Measurements from ENCODE around the gene ZNF775.
A peak's percentile ranks its signal among the peaks of the same experiment; 100 is the strongest.

ZNF775 gene

GRCh38 chr7:150378853-150379440, at the start of gene ZNF775:
Gene ZNF775, plus strand, starts transcription at chr7:150379330. Its CDS starts 9,141 bp downstream, at chr7:150388471.
- DNase-seq (ENCODE audit: low spot score): peak; percentile 95

GRCh38 chr7:150329331-150330120, 49.6 kb upstream of the ZNF775 start:
- DNase-seq (ENCODE audit: low spot score): no peak

- no peak for DNase-seq (ENCODE audit: low spot score)
These were observed 48.8 kb upstream of the ZNF775 start for GRCh38 chr7:150330211-150330885.

- no peak for DNase-seq (ENCODE audit: low spot score)
These were observed 46.1 kb upstream of the ZNF775 start for GRCh38 chr7:150332852-150333635.

GRCh38 chr7:150333659-150334058, 45.5 kb upstream of the ZNF775 start:
- DNase-seq (ENCODE audit: low spot score): no peak

GRCh38 chr7:150334108-150334507, 45.0 kb upstream of the ZNF775 start:
- no peak for DNase-seq (ENCODE audit: low spot score)

- DNase-seq (ENCODE audit: low spot score): no peak
These were observed 43.9 kb upstream of the ZNF775 start for GRCh38 chr7:150335108-150335773.

- DNase-seq (ENCODE audit: low spot score): no peak
These were observed 43.4 kb upstream of the ZNF775 start for GRCh38 chr7:150335774-150336112.

GRCh38 chr7:150336746-150337145, 42.4 kb upstream of the ZNF775 start:
- no peak for DNase-seq (ENCODE audit: low spot score)

- DNase-seq (ENCODE audit: low spot score): no peak
These were observed 42.0 kb upstream of the ZNF775 start for GRCh38 chr7:150337179-150337578.

GRCh38 chr7:150337659-150338081, 41.5 kb upstream of the ZNF775 start:
- no peak for DNase-seq (ENCODE audit: low spot score)

GRCh38 chr7:150338166-150338829, 40.8 kb upstream of the ZNF775 start:
- DNase-seq (ENCODE audit: low spot score): no peak

GRCh38 chr7:150339409-150339809, 39.7 kb upstream of the ZNF775 start:
- no peak for DNase-seq (ENCODE audit: low spot score)

GRCh38 chr7:150340024-150340749, 38.9 kb upstream of the ZNF775 start:
- DNase-seq (ENCODE audit: low spot score): no peak

GRCh38 chr7:150340875-150341262, 38.3 kb upstream of the ZNF775 start:
- DNase-seq (ENCODE audit: low spot score): no peak

- DNase-seq (ENCODE audit: low spot score): no peak
These were observed 37.6 kb upstream of the ZNF775 start, which contains the start of gene RARRES2 for GRCh38 chr7:150341263-150342120. Gene RARRES2, minus strand, starts transcription at chr7:150341629. Its CDS starts 1,020 bp downstream, at chr7:150340609.

GRCh38 chr7:150342121-150342408, 37.1 kb upstream of the ZNF775 start:
- DNase-seq (ENCODE audit: low spot score): no peak

- DNase-seq (ENCODE audit: low spot score): no peak
These were observed 35.9 kb upstream of the ZNF775 start for GRCh38 chr7:150343225-150343624.

- no peak for DNase-seq (ENCODE audit: low spot score)
These were observed 34.8 kb upstream of the ZNF775 start for GRCh38 chr7:150344299-150344698.

- no peak for DNase-seq (ENCODE audit: low spot score)
These were observed 34.1 kb upstream of the ZNF775 start for GRCh38 chr7:150345012-150345411.

Data from cerebellar cortex (tissue), 1 donor.